D721Med (cell line): ENCODE measurements around the gene IQGAP3.

Experiments used
- DNase-seq: peaks from one replicate; pipeline ENCODE4 v3.0.0; 2011; ENCODE audit warnings: low spot score; ENCODE audit not compliant: insufficient read length
- FAIRE-seq: peaks from 2 replicates; lab custom pipeline; 2011; peaks lifted over from hg19 to GRCh38; lab: Jason Lieb, UNC
- CTCF ChIP-seq: IDR thresholded peaks from 2 replicates; pipeline ENCODE4 v1.5.1; 2012; ENCODE audit warnings: mild to moderate bottlenecking, control low read depth; ENCODE audit not compliant: insufficient read depth; ENCODE audit errors: missing control alignments

Gene IQGAP3

GRCh38 chr1:156490401-156491032, 81.8 kb downstream of the IQGAP3 start:
- DNase-seq (peak; percentile 63), FAIRE-seq (no peak)
- no peak for TF ChIP-seq CTCF

GRCh38 chr1:156489935-156490293, 82.5 kb downstream of the IQGAP3 start:
- FAIRE-seq (no peak), DNase-seq (no peak)
- TF ChIP-seq CTCF: no peak

GRCh38 chr1:156489166-156489934, 83.0 kb downstream of the IQGAP3 start:
- TF ChIP-seq CTCF: peak; percentile 40
- DNase-seq (peak; percentile 98), FAIRE-seq (no peak)

GRCh38 chr1:156488566-156489165, 83.7 kb downstream of the IQGAP3 start:
- FAIRE-seq (no peak), DNase-seq (no peak)
- TF ChIP-seq CTCF: no peak

GRCh38 chr1:156487862-156488261, 84.5 kb downstream of the IQGAP3 start:
- FAIRE-seq: no peak
- TF ChIP-seq CTCF: no peak
- DNase-seq: no peak

- no peak for TF ChIP-seq CTCF
- no peak for DNase-seq
- no peak for FAIRE-seq
These were observed 85.7 kb downstream of the IQGAP3 start for GRCh38 chr1:156486421-156487344.
